HFF-Myc (cell line): ENCODE measurements around the gene LAMB3.

Source experiments
- DNase-seq: peaks from one replicate; pipeline ENCODE4 v3.0.0-alpha.2; 2011; ENCODE audit warnings: low read depth; ENCODE audit errors: extremely low read depth
- H3K4me3 ChIP-seq: replicated peaks from 2 replicates; pipeline ENCODE4 v1.5.1; 2011; ENCODE audit warnings: low read depth, mild to moderate bottlenecking, control low read depth, low read length
- TF ChIP-seq, protein P1 (sequence below): IDR thresholded peaks from 2 replicates; pipeline ENCODE4 v1.5.1; 2012; ENCODE audit warnings: mild to moderate bottlenecking, low read depth, low read length, control low read depth; ENCODE audit errors: missing control alignments

LAMB3 gene

DNA sequence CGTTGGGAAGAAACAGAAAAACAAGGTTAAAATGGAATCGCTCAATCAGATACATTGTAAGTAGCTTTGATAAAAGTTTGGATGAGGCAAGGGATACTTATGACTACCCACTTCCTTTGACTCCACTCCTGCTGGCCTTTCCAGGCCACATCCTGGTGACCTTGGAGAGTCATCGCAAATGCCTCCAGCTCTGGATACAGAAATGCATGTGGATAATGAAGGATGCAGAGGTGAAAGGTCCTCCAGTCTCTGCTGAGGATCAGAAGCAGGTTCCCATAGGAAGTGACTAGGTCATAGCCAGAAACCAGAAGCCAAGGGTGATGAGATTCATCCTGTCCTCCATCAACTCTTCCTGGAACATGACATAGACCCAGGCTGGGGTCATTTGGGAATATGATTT, 74.9 kb downstream of the LAMB3 start:
- DNase-seq: no peak
- TF ChIP-seq, protein P1, sequence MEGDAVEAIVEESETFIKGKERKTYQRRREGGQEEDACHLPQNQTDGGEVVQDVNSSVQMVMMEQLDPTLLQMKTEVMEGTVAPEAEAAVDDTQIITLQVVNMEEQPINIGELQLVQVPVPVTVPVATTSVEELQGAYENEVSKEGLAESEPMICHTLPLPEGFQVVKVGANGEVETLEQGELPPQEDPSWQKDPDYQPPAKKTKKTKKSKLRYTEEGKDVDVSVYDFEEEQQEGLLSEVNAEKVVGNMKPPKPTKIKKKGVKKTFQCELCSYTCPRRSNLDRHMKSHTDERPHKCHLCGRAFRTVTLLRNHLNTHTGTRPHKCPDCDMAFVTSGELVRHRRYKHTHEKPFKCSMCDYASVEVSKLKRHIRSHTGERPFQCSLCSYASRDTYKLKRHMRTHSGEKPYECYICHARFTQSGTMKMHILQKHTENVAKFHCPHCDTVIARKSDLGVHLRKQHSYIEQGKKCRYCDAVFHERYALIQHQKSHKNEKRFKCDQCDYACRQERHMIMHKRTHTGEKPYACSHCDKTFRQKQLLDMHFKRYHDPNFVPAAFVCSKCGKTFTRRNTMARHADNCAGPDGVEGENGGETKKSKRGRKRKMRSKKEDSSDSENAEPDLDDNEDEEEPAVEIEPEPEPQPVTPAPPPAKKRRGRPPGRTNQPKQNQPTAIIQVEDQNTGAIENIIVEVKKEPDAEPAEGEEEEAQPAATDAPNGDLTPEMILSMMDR: no peak
- no peak overlapping the region for H3K4me3 ChIP-seq

GRCh38 chr1:209576392-209577197, 75.6 kb downstream of the LAMB3 start:
- no peak overlapping the region for H3K4me3 ChIP-seq
- TF ChIP-seq, protein P1: peak; percentile 93
- DNase-seq: peak; percentile 37

DNA sequence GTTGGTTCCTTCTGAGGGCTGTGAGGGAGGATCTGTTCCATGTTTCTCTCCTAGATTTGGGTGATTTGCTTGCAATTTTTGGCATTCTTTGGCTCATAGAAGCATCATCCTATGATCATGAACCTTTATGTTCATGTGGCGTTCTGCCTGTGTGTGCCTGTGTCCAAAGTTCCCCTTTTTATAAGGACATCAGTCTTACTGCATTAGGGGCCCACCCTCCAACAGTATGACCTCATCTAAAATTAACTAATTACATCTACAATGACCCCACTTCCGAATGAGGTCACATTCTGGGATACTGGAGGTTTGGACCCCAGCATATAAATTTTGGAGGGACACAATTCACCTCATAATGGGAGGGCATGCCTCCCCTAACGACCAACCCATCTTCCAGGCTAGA, 81.5 kb downstream of the LAMB3 start:
- no peak for DNase-seq
- TF ChIP-seq, protein P1: no peak
- no peak overlapping the region for H3K4me3 ChIP-seq

- DNase-seq: peak; percentile 37
- no peak overlapping the region for H3K4me3 ChIP-seq
- TF ChIP-seq, protein P1: peak; percentile 93
Observed at GRCh38 chr1:209569455-209570207, 82.6 kb downstream of the LAMB3 start.

- TF ChIP-seq, protein P1: no peak
- DNase-seq: no peak
- H3K4me3 ChIP-seq: no peak overlapping the region
Observed at GRCh38 chr1:209567698-209568175, 84.5 kb downstream of the LAMB3 start.

- peak; percentile 52 for DNase-seq
Observed at GRCh38 chr1:209565759-209566678, 86.2 kb downstream of the LAMB3 start.

More at GRCh38 chr1:209565759-209566678, 86.2 kb downstream of the LAMB3 start:
- no peak overlapping the region for H3K4me3 ChIP-seq
- TF ChIP-seq, protein P1: peak; percentile 80
